GM12878 (cell line): ENCODE measurements around the gene BLNK. TPM values are rescaled to one million over a fixed set of nuclear protein-coding genes. Genes with fewer than 3 reads are reported as not detected.

Source experiments
- BCL11A ChIP-seq: IDR thresholded peaks from 2 replicates; pipeline ENCODE4 v1.6.1; 2011; ENCODE audit warnings: low read depth, low read length
- BHLHE40 ChIP-seq, 2 experiments: fragments of 450-650 bp in 1 of 2; IDR thresholded peaks; 2 replicates each; pipeline ENCODE4 v1.6.1; 2011 to 2017; ENCODE audit warnings: low read depth in 2 of 2, borderline replicate concordance in 1 of 2, improper control_type of control experiment in 1 of 2, low read length in 1 of 2, mild to moderate bottlenecking in 1 of 2
- CEBPZ ChIP-seq: fragments of 150-350 bp; IDR thresholded peaks from 2 replicates; pipeline ENCODE4 v1.6.1; 2016; ENCODE audit warnings: low read depth, low read length
- CHD1 ChIP-seq: IDR thresholded peaks from 2 replicates; pipeline ENCODE4 v1.6.1; 2012; ENCODE audit warnings: low read depth, low read length, improper control_type of control experiment
- CHD2 ChIP-seq: IDR thresholded peaks from 2 replicates; pipeline ENCODE4 v1.6.1; 2011; ENCODE audit warnings: low read depth, low read length, improper control_type of control experiment, borderline replicate concordance
- CREM ChIP-seq: IDR thresholded peaks from 2 replicates; pipeline ENCODE4 v1.6.1; 2014; ENCODE audit warnings: antibody characterized with exemption, low read depth
- CUX1 ChIP-seq: IDR thresholded peaks from 2 replicates; pipeline ENCODE4 v1.6.1; 2012; ENCODE audit warnings: improper control_type of control experiment, low read depth, low read length; ENCODE audit not compliant: insufficient replicate concordance
- KAT2A ChIP-seq: conservative IDR thresholded peaks from 2 replicates; pipeline ENCODE4 v1.6.1; 2011; ENCODE audit warnings: low read depth, low read length; ENCODE audit not compliant: control insufficient read depth
- NRF1 ChIP-seq: conservative IDR thresholded peaks from 2 replicates; pipeline ENCODE4 v1.6.1; 2011; ENCODE audit warnings: mild to moderate bottlenecking, low read depth, low read length, improper control_type of control experiment
- PRDM15 ChIP-seq: fragments of 450-650 bp; formaldehyde crosslinking; IDR thresholded peaks from 2 replicates; pipeline ENCODE4 v1.4.0; 2020; ENCODE audit warnings: mild to moderate bottlenecking, moderate library complexity
- RCOR1 ChIP-seq: conservative IDR thresholded peaks from 2 replicates; pipeline ENCODE4 v1.6.1; 2012; ENCODE audit warnings: low read depth, low read length, improper control_type of control experiment
- SREBF2 ChIP-seq: IDR thresholded peaks from 2 replicates; pipeline ENCODE4 v1.6.1; 2012; ENCODE audit warnings: mild to moderate bottlenecking, low read length
- ZSCAN29 ChIP-seq: fragments of 450-650 bp; IDR thresholded peaks from 2 replicates; pipeline ENCODE4 v1.6.1; 2017; ENCODE audit warnings: mild to moderate bottlenecking, moderate library complexity
- ZZZ3 ChIP-seq: IDR thresholded peaks from 2 replicates; pipeline ENCODE4 v1.6.1; 2011; ENCODE audit warnings: low read depth; ENCODE audit not compliant: control insufficient read depth, insufficient read length
- polyA plus RNA-seq, 11 experiments: library from polyadenylated mRNA; depleted of rRNA in 4 of 11; unstranded in 6 of 11; stranded (reverse) in 5 of 11; fragments of >200 nt; fragmentation: Nextera tagmentation in 4 of 11; fragmentation: Illumina TruSeq in 1 of 11; extraction: Ambion mirVana in 4 of 11; extraction: Trizol in 1 of 11; gene quantifications; 1 replicate in 1 of 11; 2 replicates in 10 of 11; pipeline versions ENCODE4 v1.2.1 to v1.2.3, GENCODE V29; 2011 to 2016; ENCODE audit warnings: inconsistent platforms in 2 of 11, missing spikeins in 2 of 11, low read depth in 1 of 11
- total RNA-seq, 4 experiments: library from RNA; depleted of rRNA in 3 of 4; stranded (reverse); fragments of >200 nt in 3 of 4; fragmentation: Illumina TruSeq in 1 of 4; extraction: Trizol in 1 of 4; gene quantifications; 2 replicates each; pipeline versions ENCODE4 v1.2.1 to v1.2.3, GENCODE V29; 2013 to 2021
- TF ChIP-seq, protein P1 (sequence below): IDR thresholded peaks from 2 replicates; pipeline ENCODE4 v1.6.1; 2012; ENCODE audit warnings: low read length, inconsistent platforms

The BLNK gene
- total and polyA plus RNA-seq, 10 of the 15 experiments (the other 5 are each of a cell fraction or from before 2014, with no cell fraction given) = 79.5 to 201 (median 139) TPM

GRCh38 chr10:96271016-96271815, at the start of gene BLNK (continued):
- TF ChIP-seq CEBPZ (no peak), ZSCAN29 (no peak), CHD1 (peak; percentile 92; the same call in 1 of the 2 replicates), BCL11A (0 out of 2 replicates have a peak, but pooled peaks have one; percentile 19), CHD2 (no peak), PRDM15 (CRISPR knock-in tag) (no peak), CUX1 (peak; percentile 18), RCOR1 (no peak), ZZZ3 (no peak), SREBF2 (no peak), CREM (no peak), NRF1 (no peak), BHLHE40 (IDR thresholded peaks at IDR 0.05; ENCODE audit: borderline replicate concordance in 1 of 2, low read depth in 2 of 2, low read length in 1 of 2) (peak; percentile 68 to 79; a peak in 3 of 4 replicates), KAT2A (no peak)
- TF ChIP-seq, protein P1, sequence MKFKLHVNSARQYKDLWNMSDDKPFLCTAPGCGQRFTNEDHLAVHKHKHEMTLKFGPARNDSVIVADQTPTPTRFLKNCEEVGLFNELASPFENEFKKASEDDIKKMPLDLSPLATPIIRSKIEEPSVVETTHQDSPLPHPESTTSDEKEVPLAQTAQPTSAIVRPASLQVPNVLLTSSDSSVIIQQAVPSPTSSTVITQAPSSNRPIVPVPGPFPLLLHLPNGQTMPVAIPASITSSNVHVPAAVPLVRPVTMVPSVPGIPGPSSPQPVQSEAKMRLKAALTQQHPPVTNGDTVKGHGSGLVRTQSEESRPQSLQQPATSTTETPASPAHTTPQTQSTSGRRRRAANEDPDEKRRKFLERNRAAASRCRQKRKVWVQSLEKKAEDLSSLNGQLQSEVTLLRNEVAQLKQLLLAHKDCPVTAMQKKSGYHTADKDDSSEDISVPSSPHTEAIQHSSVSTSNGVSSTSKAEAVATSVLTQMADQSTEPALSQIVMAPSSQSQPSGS = peak; percentile 73; the same call in 1 of the 2 replicates
